ENCODE data around the gene P2RY8.
"Not testable (repeated sequence)": the region's sequence is repeated elsewhere in the genome, so short reads cannot be mapped to it uniquely, and the experiment has no call there.

The P2RY8 gene

GRCh38 chrX:1448573-1449001 lies 88.4 kb downstream of the P2RY8 start:
- not testable (repeated sequence) for DNase-seq (ENCODE audit: extremely low read depth in 1 of 2, low read depth in 1 of 2)

- DNase-seq (ENCODE audit: extremely low read depth in 1 of 2, low read depth in 1 of 2): not testable (repeated sequence)
These were observed 88.9 kb downstream of the P2RY8 start for GRCh38 chrX:1447969-1448572.

GRCh38 chrX:1446984-1447968 lies 89.7 kb downstream of the P2RY8 start:
- not testable (repeated sequence) for DNase-seq (ENCODE audit: extremely low read depth in 1 of 2, low read depth in 1 of 2)

- DNase-seq (ENCODE audit: extremely low read depth in 1 of 2, low read depth in 1 of 2): no peak
These were observed 92.2 kb downstream of the P2RY8 start for GRCh38 chrX:1444561-1445500.

- no peak for DNase-seq (ENCODE audit: extremely low read depth in 1 of 2, low read depth in 1 of 2)
These were observed 93.4 kb downstream of the P2RY8 start for GRCh38 chrX:1443496-1444075.

- DNase-seq (ENCODE audit: extremely low read depth in 1 of 2, low read depth in 1 of 2): no peak
These were observed 94.1 kb downstream of the P2RY8 start for GRCh38 chrX:1442724-1443367.

GRCh38 chrX:1442016-1442665 lies 94.8 kb downstream of the P2RY8 start:
- no peak for DNase-seq (ENCODE audit: extremely low read depth in 1 of 2, low read depth in 1 of 2)

GRCh38 chrX:1440506-1440905 lies 96.5 kb downstream of the P2RY8 start:
- DNase-seq (ENCODE audit: extremely low read depth in 1 of 2, low read depth in 1 of 2): no peak

GRCh38 chrX:1435241-1435895 lies 101.6 kb downstream of the P2RY8 start:
- DNase-seq (ENCODE audit: extremely low read depth in 1 of 2, low read depth in 1 of 2): no peak

GRCh38 chrX:1434871-1435240 lies 102.1 kb downstream of the P2RY8 start:
- no peak for DNase-seq (ENCODE audit: extremely low read depth in 1 of 2, low read depth in 1 of 2)

- DNase-seq (ENCODE audit: extremely low read depth in 1 of 2, low read depth in 1 of 2): no peak
These were observed 103.2 kb downstream of the P2RY8 start for GRCh38 chrX:1433646-1434357.

GRCh38 chrX:1430451-1430850 lies 106.5 kb downstream of the P2RY8 start:
- no peak for DNase-seq (ENCODE audit: extremely low read depth in 1 of 2, low read depth in 1 of 2)

GRCh38 chrX:1427756-1428155 lies 109.2 kb downstream of the P2RY8 start:
- no peak for DNase-seq (ENCODE audit: extremely low read depth in 1 of 2, low read depth in 1 of 2)

- not testable (repeated sequence) for DNase-seq (ENCODE audit: extremely low read depth in 1 of 2, low read depth in 1 of 2)
These were observed 110.7 kb downstream of the P2RY8 start for GRCh38 chrX:1426321-1426720.

GRCh38 chrX:1425381-1425780 lies 111.6 kb downstream of the P2RY8 start:
- DNase-seq (ENCODE audit: extremely low read depth in 1 of 2, low read depth in 1 of 2): no peak

- DNase-seq (ENCODE audit: extremely low read depth in 1 of 2, low read depth in 1 of 2): no peak
These were observed 112.7 kb downstream of the P2RY8 start for GRCh38 chrX:1424147-1424851.

GRCh38 chrX:1423215-1423614 lies 113.8 kb downstream of the P2RY8 start:
- DNase-seq (ENCODE audit: extremely low read depth in 1 of 2, low read depth in 1 of 2): no peak

- no peak for DNase-seq (ENCODE audit: extremely low read depth in 1 of 2, low read depth in 1 of 2)
These were observed 114.9 kb downstream of the P2RY8 start for GRCh38 chrX:1422135-1422465.
